OCI-LY7 (cell line): ENCODE data around the gene ARHGEF4. TPM values are rescaled to one million over a fixed set of nuclear protein-coding genes. Genes with fewer than 3 reads are reported as not detected.

ENCODE experiments used
- BruUV-seq: library from RNA; stranded (reverse); fragments of 400-500 nt; replicated peaks from 2 replicates; lab custom pipeline; 2021; lab: Mats Ljungman, UMichigan
- CTCF ChIA-PET: fragments of 300-600 bp; sonication (Branson Sonifier 250); formaldehyde crosslinking; loops from one replicate; lab custom pipeline; 2022; ENCODE audit warnings: antibody characterized with exemption; ENCODE audit not compliant: unreplicated experiment; lab: Charles Lee
- POLR2A ChIA-PET: fragments of 300-600 bp; sonication (Branson Sonifier 250); formaldehyde crosslinking; loops from one replicate; lab custom pipeline; 2022; ENCODE audit warnings: antibody characterized with exemption; lab: Charles Lee
- DNase-seq: peaks from one replicate; pipeline ENCODE4 v3.0.0-alpha.2; 2015; ENCODE audit warnings: low spot score
- H2AFZ ChIP-seq: fragments of 200-600 bp; sonication (generic), shearing (Covaris generic); 2 replicates; pipeline ENCODE4 v1.6.1; 2014; ENCODE audit warnings: mild to moderate bottlenecking, antibody characterized with exemption, low read length, moderate library complexity
- H3K27ac ChIP-seq: fragments of 200-600 bp; sonication (generic); 2 replicates; pipeline ENCODE4 v1.5.1; 2014; ENCODE audit warnings: mixed run types, low read depth, mild to moderate bottlenecking, moderate library complexity, low read length, inconsistent platforms; ENCODE audit not compliant: poor library complexity, severe bottlenecking
- H3K36me3 ChIP-seq: fragments of 200-600 bp; sonication (generic); 2 replicates; pipeline ENCODE4 v1.6.1; 2014; ENCODE audit warnings: mild to moderate bottlenecking, antibody characterized with exemption, low read length, moderate library complexity, mixed read lengths; ENCODE audit not compliant: insufficient read depth
- H3K4me1 ChIP-seq: fragments of 200-600 bp; sonication (generic); 2 replicates; pipeline ENCODE4 v1.5.1; 2014; ENCODE audit warnings: mild to moderate bottlenecking, low read length; ENCODE audit not compliant: insufficient read depth, poor library complexity, severe bottlenecking
- H3K4me2 ChIP-seq: fragments of 200-600 bp; sonication (generic); 2 replicates; pipeline ENCODE4 v1.6.1; 2014; ENCODE audit warnings: mild to moderate bottlenecking, low read length
- H3K4me3 ChIP-seq: fragments of 200-600 bp; sonication (generic); 2 replicates; pipeline ENCODE4 v1.5.1; 2014; ENCODE audit warnings: mild to moderate bottlenecking, low read depth, low read length; ENCODE audit not compliant: poor library complexity, severe bottlenecking
- H3K79me2 ChIP-seq: fragments of 200-600 bp; sonication (generic); 2 replicates; pipeline ENCODE4 v1.6.1; 2016; ENCODE audit warnings: low read depth, mild to moderate bottlenecking, low read length, moderate library complexity, mixed read lengths; ENCODE audit not compliant: insufficient read depth
- H3K9me2 ChIP-seq: fragments of 200-600 bp; sonication (generic); 2 replicates; pipeline ENCODE4 v1.6.1; 2016; ENCODE audit warnings: mild to moderate bottlenecking, low read length, mixed read lengths; ENCODE audit not compliant: insufficient read depth
- H3K9me3 ChIP-seq: fragments of 200-600 bp; sonication (generic); 2 replicates; pipeline ENCODE4 v1.6.1; 2014; ENCODE audit warnings: mild to moderate bottlenecking, mixed run types, low read length, mixed read lengths
- H4K20me1 ChIP-seq: fragments of 200-600 bp; sonication (generic); 2 replicates; pipeline ENCODE4 v1.6.1; 2014; ENCODE audit warnings: mild to moderate bottlenecking, antibody characterized with exemption, low read length, moderate library complexity, mixed read lengths; ENCODE audit not compliant: insufficient read depth
- EZH2phosphoT487 ChIP-seq: fragments of 200-600 bp; sonication (generic); IDR thresholded peaks from 2 replicates; pipeline ENCODE4 v1.6.1; 2018; ENCODE audit warnings: low read depth, borderline replicate concordance, mild to moderate bottlenecking, mixed run types, antibody characterized with exemption, low read length, moderate library complexity, mixed read lengths
- intact Hi-C: fragments of 100-400 bp; cut with micrococcal nuclease; formaldehyde crosslinking; loops from one replicate; pipeline ENCODE4 v1.10.0; 2022; ENCODE audit not compliant: unreplicated experiment
- total RNA-seq, 2 experiments: library from RNA; depleted of rRNA in 1 of 2; stranded (reverse); fragments of >200 nt in 1 of 2; shearing (Covaris generic) in 1 of 2; gene quantifications; 2 replicates each; pipeline ENCODE4 v1.2.3, GENCODE V29; 2014 to 2022
- TF ChIP-seq, protein P1 (sequence below): fragments of 200-600 bp; sonication (generic); conservative IDR thresholded peaks from 2 replicates; pipeline ENCODE4 v1.5.1; 2014; ENCODE audit warnings: mild to moderate bottlenecking, antibody characterized with exemption, low read length, moderate library complexity, mixed read lengths

The ARHGEF4 gene
- total RNA-seq, 2 experiments from 2014 or later, result 1.1 to 1.7 TPM

DNA sequence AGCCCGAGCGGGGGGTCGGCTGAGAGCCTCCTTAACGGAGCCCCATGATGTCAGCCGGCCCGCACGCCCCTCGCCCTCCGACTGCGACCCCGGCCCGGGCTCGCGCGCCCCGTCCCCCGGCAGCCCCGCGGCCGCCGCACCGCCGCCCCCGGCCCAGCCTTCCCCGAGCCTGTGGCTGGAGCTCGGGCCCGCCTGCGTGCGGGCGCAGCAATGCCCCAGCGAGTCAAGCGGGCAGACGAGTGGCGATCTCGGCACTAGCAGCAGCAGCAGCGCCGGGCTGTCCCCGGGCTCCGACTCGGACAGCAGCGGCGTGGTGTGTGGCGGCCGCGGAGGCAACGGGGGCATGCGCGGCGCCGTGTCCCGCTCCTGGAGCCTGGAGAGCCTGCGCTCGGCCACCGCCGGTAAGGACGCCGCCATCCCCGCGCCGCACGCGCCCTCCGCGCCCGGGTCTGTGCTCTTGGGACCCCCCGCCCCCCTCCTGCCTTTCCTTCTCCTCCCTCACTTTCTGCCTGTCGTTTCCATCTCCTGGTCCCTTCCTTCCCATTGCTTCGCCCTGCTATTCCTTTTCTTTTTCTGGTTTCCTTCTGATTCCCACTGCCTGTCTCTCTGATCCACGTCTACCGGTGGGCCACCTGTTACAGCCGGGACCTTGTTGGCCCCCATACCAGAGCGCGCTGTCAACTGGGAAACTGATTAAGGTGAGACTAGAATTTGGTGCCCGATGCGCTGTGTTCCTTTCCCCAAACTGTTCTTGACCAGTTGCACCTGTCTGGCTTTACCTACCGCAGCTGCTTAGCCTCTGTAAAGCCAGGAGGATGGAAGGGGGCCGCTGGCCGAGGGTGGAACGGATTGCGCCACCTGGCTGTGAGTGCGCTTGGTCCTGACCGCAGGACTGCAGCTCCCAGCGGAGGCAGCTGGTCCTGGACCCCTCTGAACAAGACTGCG, 127.4 kb downstream of the ARHGEF4 start:
- H2AFZ ChIP-seq, result no peak overlapping the region
- TF ChIP-seq, protein P1, sequence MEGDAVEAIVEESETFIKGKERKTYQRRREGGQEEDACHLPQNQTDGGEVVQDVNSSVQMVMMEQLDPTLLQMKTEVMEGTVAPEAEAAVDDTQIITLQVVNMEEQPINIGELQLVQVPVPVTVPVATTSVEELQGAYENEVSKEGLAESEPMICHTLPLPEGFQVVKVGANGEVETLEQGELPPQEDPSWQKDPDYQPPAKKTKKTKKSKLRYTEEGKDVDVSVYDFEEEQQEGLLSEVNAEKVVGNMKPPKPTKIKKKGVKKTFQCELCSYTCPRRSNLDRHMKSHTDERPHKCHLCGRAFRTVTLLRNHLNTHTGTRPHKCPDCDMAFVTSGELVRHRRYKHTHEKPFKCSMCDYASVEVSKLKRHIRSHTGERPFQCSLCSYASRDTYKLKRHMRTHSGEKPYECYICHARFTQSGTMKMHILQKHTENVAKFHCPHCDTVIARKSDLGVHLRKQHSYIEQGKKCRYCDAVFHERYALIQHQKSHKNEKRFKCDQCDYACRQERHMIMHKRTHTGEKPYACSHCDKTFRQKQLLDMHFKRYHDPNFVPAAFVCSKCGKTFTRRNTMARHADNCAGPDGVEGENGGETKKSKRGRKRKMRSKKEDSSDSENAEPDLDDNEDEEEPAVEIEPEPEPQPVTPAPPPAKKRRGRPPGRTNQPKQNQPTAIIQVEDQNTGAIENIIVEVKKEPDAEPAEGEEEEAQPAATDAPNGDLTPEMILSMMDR, result 0 out of 2 replicates have a peak, but pooled peaks have one; percentile 21
- TF ChIP-seq EZH2phosphoT487, result no peak
- no peak overlapping the region for H3K4me3 ChIP-seq
- H4K20me1 ChIP-seq, result no peaks in the 10 kb centered on the region
- no peak overlapping the region for H3K27ac ChIP-seq
- no peaks in the 10 kb centered on the region for H3K4me1 ChIP-seq
- H3K36me3 ChIP-seq, result no peaks in the 10 kb centered on the region
- ChIA-PET POLR2A (no interaction called here), CTCF (no interaction called here)
- no peak overlapping the region for H3K4me2 ChIP-seq
- no peaks in the 10 kb centered on the region for H3K9me3 ChIP-seq
- intact Hi-C loops, result no loop called here
- BruUV-seq, result no TSS peak
- no peak for DNase-seq
- no peaks in the 10 kb centered on the region for H3K9me2 ChIP-seq
- no peaks in the 10 kb centered on the region for H3K79me2 ChIP-seq

DNA sequence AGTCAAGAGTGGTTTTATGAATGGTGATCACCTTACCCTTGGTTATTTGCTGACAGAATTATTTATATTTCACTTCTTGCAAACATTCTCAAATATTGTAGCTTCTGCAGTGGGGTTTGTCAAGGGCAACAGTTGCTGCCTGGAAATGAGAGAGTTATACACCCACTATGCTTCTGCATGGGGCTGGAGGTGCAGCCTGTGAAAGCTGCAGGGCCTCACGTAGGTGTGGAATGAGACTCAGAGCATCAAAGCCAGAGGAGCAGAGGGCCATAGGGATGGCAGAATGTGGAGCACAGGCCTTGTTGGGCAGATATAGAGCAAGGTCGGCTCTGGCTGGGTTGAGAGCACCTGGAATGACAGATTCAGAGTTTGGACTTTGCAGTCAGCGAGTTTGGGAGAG, 128.2 kb downstream of the ARHGEF4 start:
- no peak for DNase-seq
- no peaks in the 10 kb centered on the region for H3K79me2 ChIP-seq
- CTCF ChIA-PET, result no interaction called here
- H3K4me2 ChIP-seq, result no peak overlapping the region
- H3K4me3 ChIP-seq, result no peak overlapping the region
- no peak overlapping the region for H3K27ac ChIP-seq
- intact Hi-C loops, result no loop called here
- H2AFZ ChIP-seq, result no peak overlapping the region
- no TSS peak for BruUV-seq
- TF ChIP-seq, protein P1, result no peak
- TF ChIP-seq EZH2phosphoT487, result no peak
- H3K36me3 ChIP-seq, result no peaks in the 10 kb centered on the region
- H3K4me1 ChIP-seq, result no peaks in the 10 kb centered on the region
- no peaks in the 10 kb centered on the region for H3K9me2 ChIP-seq
- no peaks in the 10 kb centered on the region for H3K9me3 ChIP-seq
- no peaks in the 10 kb centered on the region for H4K20me1 ChIP-seq
- POLR2A ChIA-PET, result no interaction called here
